ENCODE data around the gene RAB5IF. TPM values are rescaled to one million over a fixed set of nuclear protein-coding genes. Genes with fewer than 3 reads are reported as not detected.

Gene RAB5IF
- total and polyA plus RNA-seq, 9 of the 15 experiments (the other 6 are each of a cell fraction or from before 2014, with no cell fraction given): 26.5 to 198 (median 134) TPM

DNA sequence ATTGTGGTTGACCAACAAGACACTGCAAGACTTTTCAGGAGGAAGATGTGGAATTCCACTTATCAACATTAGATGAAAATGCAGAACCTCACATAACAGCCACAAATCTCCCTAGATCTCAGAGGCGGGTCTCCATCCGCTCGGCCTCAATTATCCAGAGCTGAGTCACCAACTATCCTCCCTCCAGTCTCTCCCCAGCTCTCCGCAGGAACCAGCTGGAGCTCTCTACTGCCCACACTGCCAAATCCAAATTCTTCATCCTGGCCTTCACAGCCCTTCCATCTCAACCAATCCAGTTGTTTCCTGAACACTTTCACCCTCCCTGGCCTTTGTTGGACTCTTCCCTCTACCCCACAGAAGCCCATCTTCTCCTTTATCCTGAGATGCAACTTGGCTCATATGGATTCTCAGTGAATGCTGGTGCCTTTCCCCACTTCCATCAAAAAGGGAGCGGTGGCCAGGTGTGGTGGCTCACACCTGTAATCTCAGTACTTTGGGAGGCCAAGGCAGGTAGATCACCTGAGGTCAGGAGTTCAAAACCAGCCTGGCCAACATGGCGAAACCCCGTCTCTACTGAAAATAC, 35.6 kb upstream of the RAB5IF start:
- peaks cover 11% of the 10 kb centered on the region for H3K79me2 ChIP-seq (ENCODE audit: control insufficient read depth, insufficient read depth, low read length)
- ATAC-seq: no peak
- 35% methylated on average over 7 of the region's 7 CpGs for WGBS (ENCODE audit: insufficient coverage, low coverage, missing lambda C conversion rate)
- no peak overlapping the region for H3K4me3 ChIP-seq
- peak overlapping the region; percentile 42; the same call in 1 of the 2 replicates for H3K4me2 ChIP-seq (ENCODE audit: insufficient read depth, low read length)
- POLR2A ChIA-PET: interaction anchor here (0.6 to 0.9 kb wide), 4 partner anchors 19 to 314 kb away, joined by 3 read pairs; no protein-coding TSS in a partner anchor
- CTCF ChIA-PET (ENCODE audit: low intra/inter-chr PET ratio): interaction anchor here (0.7 kb wide), 1 partner anchor 343 kb away, joined by 3 read pairs; no protein-coding TSS in a partner anchor
- no peaks in the 10 kb centered on the region for H3K36me3 ChIP-seq (ENCODE audit: control insufficient read depth, insufficient read depth, low read length)
- DNase-seq (ENCODE audit: extremely low read depth in 1 of 4, low spot score in 3 of 4): peak in 2 of 4 experiments; percentile 56 to 62
- no peak overlapping the region for H2AFZ ChIP-seq (ENCODE audit: low read depth, low read length)
- no peaks in the 10 kb centered on the region for H4K20me1 ChIP-seq (replicated peaks; ENCODE audit: control insufficient read depth, insufficient read depth, low read length)
- no peak overlapping the region for H3K27ac ChIP-seq (ENCODE audit: extremely low read depth, low read depth, low read length)
- no peaks in the 10 kb centered on the region for H3K9me1 ChIP-seq (ENCODE audit: control insufficient read depth, insufficient read depth, low read length)
- no peaks in the 10 kb centered on the region for H3K27me3 ChIP-seq (ENCODE audit: control insufficient read depth in 2 of 2, insufficient read depth in 2 of 2, low read length in 2 of 2)
- no TSS peak for BruUV-seq (replicated peaks)
- H3K9me3 ChIP-seq (replicated peaks; ENCODE audit: control insufficient read depth, insufficient read depth, low read depth, low read length): no peaks in the 10 kb centered on the region
- FAIRE-seq: peak; percentile 73
- peaks cover 32 to 41% of the 10 kb centered on the region in 2 experiments for H3K4me1 ChIP-seq (replicated peaks in 1 of 2; ENCODE audit: control insufficient read depth in 2 of 2, insufficient read depth in 2 of 2, low read length in 2 of 2)
- H3K9ac ChIP-seq (ENCODE audit: insufficient read depth in 1 of 2, low read depth in 2 of 2, low read length in 2 of 2): peak overlapping the region in 1 of 2 experiments; percentile 31; a peak in 1 of 4 replicates
- intact Hi-C loops (cut with micrococcal nuclease): loop anchor here (5.0 kb wide), 1 partner anchor 382 kb away; the partner anchor contains the start of gene SAMHD1
- in situ Hi-C loops (cut with MboI): no loop called here
- TF ChIP-seq, protein P1, sequence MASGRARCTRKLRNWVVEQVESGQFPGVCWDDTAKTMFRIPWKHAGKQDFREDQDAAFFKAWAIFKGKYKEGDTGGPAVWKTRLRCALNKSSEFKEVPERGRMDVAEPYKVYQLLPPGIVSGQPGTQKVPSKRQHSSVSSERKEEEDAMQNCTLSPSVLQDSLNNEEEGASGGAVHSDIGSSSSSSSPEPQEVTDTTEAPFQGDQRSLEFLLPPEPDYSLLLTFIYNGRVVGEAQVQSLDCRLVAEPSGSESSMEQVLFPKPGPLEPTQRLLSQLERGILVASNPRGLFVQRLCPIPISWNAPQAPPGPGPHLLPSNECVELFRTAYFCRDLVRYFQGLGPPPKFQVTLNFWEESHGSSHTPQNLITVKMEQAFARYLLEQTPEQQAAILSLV (tag; IDR thresholded peaks at IDR 0.05): no peak
- TF ChIP-seq CBFA2T3 (IDR thresholded peaks at IDR 0.05) (no peak), SLC30A9 (CRISPR knock-in tag; IDR thresholded peaks at IDR 0.05) (no peak), CREM (IDR thresholded peaks at IDR 0.05; ENCODE audit: low read depth) (0 out of 2 replicates have a peak, but pooled peaks have one; percentile 27), KHSRP (IDR thresholded peaks at IDR 0.05) (no peak), FOXA3 (CRISPR knock-in tag; conservative IDR thresholded peaks at IDR 0.05 in 1 of 2, IDR thresholded peaks at IDR 0.05 in 1 of 2) (no peak), ZNF766 (CRISPR knock-in tag; conservative IDR thresholded peaks at IDR 0.05) (no peak), ZNF347 (CRISPR knock-in tag; IDR thresholded peaks at IDR 0.05; ENCODE audit: low read depth) (no peak), ZFPM2 (CRISPR knock-in tag; IDR thresholded peaks at IDR 0.05) (no peak), XRCC3 (IDR thresholded peaks at IDR 0.05) (no peak), ZNF583 (CRISPR knock-in tag; IDR thresholded peaks at IDR 0.05) (no peak), SIX5 (IDR thresholded peaks at IDR 0.05; ENCODE audit: borderline replicate concordance in 1 of 2, insufficient read depth in 1 of 2, low read depth in 1 of 2, low read length in 2 of 2) (no peak), CCAR2 (IDR thresholded peaks at IDR 0.05; ENCODE audit: low read depth, low read length) (no peak), RBFOX2 (IDR thresholded peaks at IDR 0.05; ENCODE audit: low read depth, low read length) (no peak), ZNF134 (CRISPR knock-in tag; conservative IDR thresholded peaks at IDR 0.05) (no peak)
- TF ChIP-seq, protein P2, sequence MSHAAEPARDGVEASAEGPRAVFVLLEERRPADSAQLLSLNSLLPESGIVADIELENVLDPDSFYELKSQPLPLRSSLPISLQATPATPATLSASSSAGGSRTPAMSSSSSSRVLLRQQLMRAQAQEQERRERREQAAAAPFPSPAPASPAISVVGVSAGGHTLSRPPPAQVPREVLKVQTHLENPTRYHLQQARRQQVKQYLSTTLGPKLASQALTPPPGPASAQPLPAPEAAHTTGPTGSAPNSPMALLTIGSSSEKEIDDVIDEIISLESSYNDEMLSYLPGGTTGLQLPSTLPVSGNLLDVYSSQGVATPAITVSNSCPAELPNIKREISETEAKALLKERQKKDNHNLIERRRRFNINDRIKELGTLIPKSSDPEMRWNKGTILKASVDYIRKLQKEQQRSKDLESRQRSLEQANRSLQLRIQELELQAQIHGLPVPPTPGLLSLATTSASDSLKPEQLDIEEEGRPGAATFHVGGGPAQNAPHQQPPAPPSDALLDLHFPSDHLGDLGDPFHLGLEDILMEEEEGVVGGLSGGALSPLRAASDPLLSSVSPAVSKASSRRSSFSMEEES (CRISPR knock-in tag; IDR thresholded peaks at IDR 0.05): no peak
- TF ChIP-seq, protein P3, sequence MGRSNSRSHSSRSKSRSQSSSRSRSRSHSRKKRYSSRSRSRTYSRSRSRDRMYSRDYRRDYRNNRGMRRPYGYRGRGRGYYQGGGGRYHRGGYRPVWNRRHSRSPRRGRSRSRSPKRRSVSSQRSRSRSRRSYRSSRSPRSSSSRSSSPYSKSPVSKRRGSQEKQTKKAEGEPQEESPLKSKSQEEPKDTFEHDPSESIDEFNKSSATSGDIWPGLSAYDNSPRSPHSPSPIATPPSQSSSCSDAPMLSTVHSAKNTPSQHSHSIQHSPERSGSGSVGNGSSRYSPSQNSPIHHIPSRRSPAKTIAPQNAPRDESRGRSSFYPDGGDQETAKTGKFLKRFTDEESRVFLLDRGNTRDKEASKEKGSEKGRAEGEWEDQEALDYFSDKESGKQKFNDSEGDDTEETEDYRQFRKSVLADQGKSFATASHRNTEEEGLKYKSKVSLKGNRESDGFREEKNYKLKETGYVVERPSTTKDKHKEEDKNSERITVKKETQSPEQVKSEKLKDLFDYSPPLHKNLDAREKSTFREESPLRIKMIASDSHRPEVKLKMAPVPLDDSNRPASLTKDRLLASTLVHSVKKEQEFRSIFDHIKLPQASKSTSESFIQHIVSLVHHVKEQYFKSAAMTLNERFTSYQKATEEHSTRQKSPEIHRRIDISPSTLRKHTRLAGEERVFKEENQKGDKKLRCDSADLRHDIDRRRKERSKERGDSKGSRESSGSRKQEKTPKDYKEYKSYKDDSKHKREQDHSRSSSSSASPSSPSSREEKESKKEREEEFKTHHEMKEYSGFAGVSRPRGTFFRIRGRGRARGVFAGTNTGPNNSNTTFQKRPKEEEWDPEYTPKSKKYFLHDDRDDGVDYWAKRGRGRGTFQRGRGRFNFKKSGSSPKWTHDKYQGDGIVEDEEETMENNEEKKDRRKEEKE (IDR thresholded peaks at IDR 0.05; ENCODE audit: borderline replicate concordance in 1 of 2, control insufficient read depth in 1 of 2, low read depth in 2 of 2, low read length in 1 of 2): no peak

All from K562 (cell line).